Body of pancreas (tissue), 4 donors: ENCODE results near the gene A3GALT2.

ENCODE experiments used
- CTCF ChIP-seq, 7 experiments: fragments of 450-650 bp in 4 of 7; fragments of 200-600 bp in 3 of 7; sonication (generic) in 3 of 7; IDR thresholded peaks; one replicate each; pipeline ENCODE4 v1.5.1; 2016 to 2019; ENCODE audit warnings: antibody characterized with exemption in 7 of 7
- POLR2A ChIP-seq, 3 donors: fragments of 450-650 bp; IDR thresholded peaks; one replicate each; pipeline ENCODE4 v1.6.1; 2016; ENCODE audit warnings: antibody characterized with exemption in 3 of 3, mild to moderate bottlenecking in 2 of 3

- TF ChIP-seq POLR2A (IDR thresholded peaks at IDR 0.05) (no peak), CTCF (IDR thresholded peaks at IDR 0.05) (no peak)
Measured at GRCh38 chr1:33329600-33330305, 8.9 kb upstream of the A3GALT2 start.
